K562 (cell line): ENCODE measurements around the gene DNAJC8. TPM values are rescaled to one million over a fixed set of nuclear protein-coding genes. Genes with fewer than 3 reads are reported as not detected.
A peak's percentile ranks its signal among the peaks of the same experiment; 100 is the strongest.

ENCODE experiments used
- ATAC-seq: fragments of 200-7000 bp; cut with Tn5 transposase; 3 replicates; pipeline ENCODE4 v1.9.1; 2020; ENCODE audit warnings: moderate library complexity
- BruUV-seq: library from RNA; stranded (reverse); fragments of 400-500 nt; replicated peaks from 2 replicates; lab custom pipeline; 2021; lab: Mats Ljungman, UMichigan
- CTCF ChIA-PET: fragments of 300-600 bp; formaldehyde crosslinking; extraction: SDS; loops from one replicate; lab custom pipeline; 2021; ENCODE audit warnings: low intra/inter-chr PET ratio; lab: Yijun Ruan, JAX
- POLR2A ChIA-PET: fragments of 300-600, 350-650 bp; sonication (Branson Sonifier 250); formaldehyde crosslinking; extraction: SDS; loops from one replicate; lab custom pipeline; 2021; ENCODE audit warnings: antibody characterized with exemption, inconsistent platforms; lab: Yijun Ruan, JAX
- DNase-seq, 4 experiments: peaks; one replicate each; pipeline versions ENCODE4 v3.0.0 to v3.0.0-alpha.2; 2011 to 2018; ENCODE audit warnings: low spot score in 3 of 4, mixed read lengths in 3 of 4; ENCODE audit errors: extremely low read depth in 1 of 4
- FAIRE-seq: peaks from 2 replicates; lab custom pipeline; 2011; peaks lifted over from hg19 to GRCh38; lab: Jason Lieb, UNC
- H2AFZ ChIP-seq: 2 replicates; pipeline ENCODE4 v1.6.0; 2011; ENCODE audit warnings: low read depth, low read length, control low read depth, inconsistent platforms
- H3K27ac ChIP-seq: fragments of 200-600 bp; 3 replicates; pipeline ENCODE4 v1.8.0; 2011; ENCODE audit warnings: low read depth, mild to moderate bottlenecking, control low read depth, inconsistent platforms, low read length, moderate library complexity, mixed read lengths; ENCODE audit errors: extremely low read depth
- H3K27me3 ChIP-seq, 2 experiments: fragments of 300-600 bp in 1 of 2; 2 replicates in 1 of 2; 3 replicates in 1 of 2; pipeline versions ENCODE4 v1.6.0 to v1.8.0; 2011; ENCODE audit warnings: inconsistent platforms in 2 of 2, low read length in 2 of 2, mild to moderate bottlenecking in 1 of 2, mixed read lengths in 1 of 2, moderate library complexity in 1 of 2; ENCODE audit not compliant: control insufficient read depth in 2 of 2, insufficient read depth in 2 of 2
- H3K36me3 ChIP-seq: fragments of 300-600 bp; 3 replicates; pipeline ENCODE4 v1.8.0; 2011; ENCODE audit warnings: mild to moderate bottlenecking, low read length, inconsistent platforms; ENCODE audit not compliant: control insufficient read depth, insufficient read depth
- H3K4me1 ChIP-seq, 2 experiments: fragments of 200-600 bp in 1 of 2; replicated peaks in 1 of 2; 2 replicates in 1 of 2; 3 replicates in 1 of 2; pipeline versions ENCODE4 v1.5.1 to v1.8.0; 2011; ENCODE audit warnings: inconsistent platforms in 2 of 2, low read length in 2 of 2, mild to moderate bottlenecking in 1 of 2, mixed read lengths in 1 of 2, moderate library complexity in 1 of 2; ENCODE audit not compliant: control insufficient read depth in 2 of 2, insufficient read depth in 2 of 2
- H3K4me2 ChIP-seq: 2 replicates; pipeline ENCODE4 v1.6.1; 2011; ENCODE audit warnings: low read length, control low read depth, inconsistent platforms, mixed read lengths; ENCODE audit not compliant: insufficient read depth
- H3K4me3 ChIP-seq: fragments of 200-600 bp; sonication (generic), shearing (Covaris generic); 2 replicates; pipeline ENCODE4 v1.5.1; 2016; ENCODE audit warnings: control low read depth, inconsistent platforms
- H3K79me2 ChIP-seq: fragments of 200-600 bp; 3 replicates; pipeline ENCODE4 v1.8.0; 2011; ENCODE audit warnings: low read length, inconsistent platforms; ENCODE audit not compliant: control insufficient read depth, insufficient read depth
- H3K9ac ChIP-seq, 2 experiments: 2 replicates each; pipeline versions ENCODE4 v1.6.0 to v1.6.1; 2011; ENCODE audit warnings: low read depth in 2 of 2, low read length in 2 of 2, control low read depth in 1 of 2, inconsistent platforms in 1 of 2, mild to moderate bottlenecking in 1 of 2, mixed read lengths in 1 of 2; ENCODE audit not compliant: insufficient read depth in 1 of 2
- H3K9me1 ChIP-seq: one replicate; pipeline ENCODE4 v1.6.0; 2011; ENCODE audit warnings: inconsistent platforms, mild to moderate bottlenecking, low read length, moderate library complexity; ENCODE audit not compliant: control insufficient read depth, insufficient read depth
- H3K9me3 ChIP-seq: replicated peaks from 2 replicates; pipeline ENCODE4 v1.5.1; 2011; ENCODE audit warnings: low read depth, low read length, inconsistent platforms; ENCODE audit not compliant: control insufficient read depth, insufficient read depth
- H4K20me1 ChIP-seq: replicated peaks from 2 replicates; pipeline ENCODE4 v1.6.1; 2011; ENCODE audit warnings: low read length, inconsistent platforms, mixed read lengths; ENCODE audit not compliant: control insufficient read depth, insufficient read depth
- FOXJ2 ChIP-seq: fragments of 200-800 bp; sonication (Bioruptor generic); IDR thresholded peaks from 2 replicates; pipeline ENCODE4 v1.6.1; 2016; ENCODE audit warnings: missing genetic modification characterization, missing compliant biosample characterization
- GABPB1 ChIP-seq: sonication (generic); formaldehyde crosslinking; IDR thresholded peaks from 2 replicates; pipeline ENCODE4 v1.8.0; 2022; ENCODE audit warnings: mild to moderate bottlenecking, missing genetic modification reagents
- L3MBTL2 ChIP-seq: fragments of 450-650 bp; IDR thresholded peaks from 2 replicates; pipeline ENCODE4 v1.6.1; 2016; ENCODE audit warnings: mild to moderate bottlenecking, moderate library complexity
- RBBP5 ChIP-seq: fragments of 200-600 bp; sonication (generic); IDR thresholded peaks from 2 replicates; pipeline ENCODE4 v1.6.1; 2012; ENCODE audit warnings: borderline replicate concordance, mild to moderate bottlenecking, low read length, control low read depth, inconsistent platforms; ENCODE audit not compliant: insufficient read depth, poor library complexity, severe bottlenecking
- RBM22 ChIP-seq: fragments of 200-400 bp; formaldehyde crosslinking; IDR thresholded peaks from 2 replicates; pipeline ENCODE4 v1.6.1; 2018; ENCODE audit warnings: low read length, low read depth; ENCODE audit not compliant: poor library complexity, severe bottlenecking
- STAT5B ChIP-seq: fragments of 250-450 bp; sonication (Bioruptor Pico); IDR thresholded peaks from 2 replicates; pipeline ENCODE4 v1.8.0; 2021; ENCODE audit warnings: mild to moderate bottlenecking, inconsistent platforms
- VEZF1 ChIP-seq: fragments of 200-800 bp; sonication (Bioruptor generic); IDR thresholded peaks from 2 replicates; pipeline ENCODE4 v1.6.1; 2017; ENCODE audit warnings: missing genetic modification characterization, missing compliant biosample characterization
- WGBS: fragments of 100-300 bp; shearing (Covaris generic); methylation state at CpG from one replicate; pipeline ENCODE4 v1.1.6; 2016; ENCODE audit warnings: low coverage, mixed read lengths; ENCODE audit not compliant: insufficient coverage; ENCODE audit errors: missing lambda C conversion rate; 5-methylcytosine and 5-hydroxymethylcytosine counted together
- in situ Hi-C: fragments of 300-500 bp; cut with MboI; formaldehyde crosslinking; loops from 4 replicates; pipeline ENCODE4 v1.15.0; 2018; ENCODE audit warnings: inconsistent platforms, mixed read lengths
- intact Hi-C: fragments of 100-400 bp; cut with micrococcal nuclease; formaldehyde crosslinking; loops from 2 replicates; pipeline ENCODE4 v1.14.2; 2022
- polyA plus RNA-seq, 8 experiments: library from polyadenylated mRNA; depleted of rRNA in 4 of 8; stranded (reverse) in 5 of 8; unstranded in 3 of 8; fragments of >200 nt; fragmentation: Nextera tagmentation in 2 of 8; fragmentation: Illumina TruSeq in 1 of 8; extraction: Ambion mirVana in 2 of 8; extraction: Trizol in 1 of 8; gene quantifications; 2 replicates each; pipeline versions ENCODE4 v1.2.1 to v1.2.3, GENCODE V29; 2011 to 2014; ENCODE audit warnings: inconsistent platforms in 1 of 8, missing spikeins in 1 of 8
- total RNA-seq, 7 experiments: library from RNA; depleted of rRNA in 6 of 7; stranded (reverse); fragments of >200 nt in 6 of 7; fragmentation: Illumina TruSeq in 2 of 7; extraction: Trizol in 2 of 7; gene quantifications; 2 replicates each; pipeline versions ENCODE4 v1.2.1 to v1.2.3, GENCODE V29; 2011 to 2021; ENCODE audit warnings: low replicate concordance in 1 of 7
- TF ChIP-seq, protein P1 (sequence below), 3 experiments: fragments of 200-800 bp in 1 of 3; sonication (Bioruptor generic) in 1 of 3; sonication (generic) in 1 of 3; formaldehyde crosslinking in 1 of 3; IDR thresholded peaks; 2 replicates each; pipeline versions ENCODE4 v1.6.1 to v1.8.0; 2016 to 2022; ENCODE audit warnings: mild to moderate bottlenecking in 2 of 3, missing compliant biosample characterization in 2 of 3, missing genetic modification characterization in 2 of 3, missing genetic modification reagents in 1 of 3
- TF ChIP-seq, protein P2 (sequence below), 2 experiments: fragments of 450-650 bp in 1 of 2; sonication (generic) in 1 of 2; formaldehyde crosslinking in 1 of 2; IDR thresholded peaks in 1 of 2; conservative IDR thresholded peaks in 1 of 2; 2 replicates each; pipeline versions ENCODE4 v1.6.1 to v1.8.1; 2016 to 2023; ENCODE audit warnings: mild to moderate bottlenecking in 2 of 2, moderate library complexity in 2 of 2, inconsistent platforms in 1 of 2, missing genetic modification reagents in 1 of 2

The DNAJC8 gene
- total and polyA plus RNA-seq, 9 of the 15 experiments (the other 6 are each of a cell fraction or from before 2014, with no cell fraction given), result 143 to 508 (median 209) TPM

DNA sequence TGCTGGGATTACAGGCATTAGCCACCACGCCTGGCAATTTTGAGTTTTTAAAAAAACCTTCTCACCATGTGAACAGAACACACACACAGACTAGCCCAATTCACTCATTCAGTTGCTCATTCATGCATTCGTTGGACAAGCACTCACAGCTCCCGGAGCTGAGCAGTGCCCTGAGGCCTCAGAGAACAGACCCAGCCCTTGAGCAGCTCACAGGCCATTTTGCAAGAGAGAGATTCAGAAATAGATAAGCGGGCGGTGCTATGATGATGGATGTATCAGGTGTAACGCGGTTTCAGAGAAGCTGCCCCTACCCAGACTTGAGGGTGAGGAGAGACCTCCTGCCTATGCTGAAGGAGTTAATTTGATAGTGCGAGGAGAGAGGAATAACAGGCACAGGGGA lies 74.9 kb downstream of the DNAJC8 start (continued):
- TF ChIP-seq VEZF1 (CRISPR knock-in tag) (no peak), STAT5B (CRISPR knock-in tag) (no peak)
- TF ChIP-seq, protein P1, sequence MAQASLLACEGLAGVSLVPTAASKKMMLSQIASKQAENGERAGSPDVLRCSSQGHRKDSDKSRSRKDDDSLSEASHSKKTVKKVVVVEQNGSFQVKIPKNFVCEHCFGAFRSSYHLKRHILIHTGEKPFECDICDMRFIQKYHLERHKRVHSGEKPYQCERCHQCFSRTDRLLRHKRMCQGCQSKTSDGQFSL (CRISPR knock-in tag; IDR thresholded peaks at IDR 0.05), result no peak
- TF ChIP-seq, protein P1 (tag; IDR thresholded peaks at IDR 0.05), result no peak
- TF ChIP-seq, protein P2, sequence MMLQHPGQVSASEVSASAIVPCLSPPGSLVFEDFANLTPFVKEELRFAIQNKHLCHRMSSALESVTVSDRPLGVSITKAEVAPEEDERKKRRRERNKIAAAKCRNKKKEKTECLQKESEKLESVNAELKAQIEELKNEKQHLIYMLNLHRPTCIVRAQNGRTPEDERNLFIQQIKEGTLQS (IDR thresholded peaks at IDR 0.05), result no peak
- TF ChIP-seq, protein P2 (CRISPR knock-in tag; conservative IDR thresholded peaks at IDR 0.05), result no peak
- TF ChIP-seq, all 486 proteins: peak for 4

- H3K9me1 ChIP-seq, result no peaks in the 10 kb centered on the region
- in situ Hi-C loops, result no loop called here
- no peak overlapping the region for H2AFZ ChIP-seq
- DNase-seq, result no peak
- no peaks in the 10 kb centered on the region for H3K27me3 ChIP-seq
- H3K79me2 ChIP-seq, result no peaks in the 10 kb centered on the region
- peaks cover 19 to 20% of the 10 kb centered on the region in 2 experiments for H3K4me1 ChIP-seq
- no peak overlapping the region for H3K4me3 ChIP-seq
- H3K9ac ChIP-seq, result 0 out of 4 replicates have a peak overlapping the region, but pooled peaks of 1 of the 2 experiments have one; percentile 6
- H3K4me2 ChIP-seq, result no peak overlapping the region
- POLR2A ChIA-PET, result no interaction called here
- H3K27ac ChIP-seq, result no peak overlapping the region
- intact Hi-C loops, result no loop called here
- ATAC-seq, result no peak
- H4K20me1 ChIP-seq, result no peaks in the 10 kb centered on the region
- no TSS peak for BruUV-seq
- 80% methylated on average over 4 of the region's 4 CpGs for WGBS
- FAIRE-seq, result no peak
- CTCF ChIA-PET, result no interaction called here
- no peaks in the 10 kb centered on the region for H3K9me3 ChIP-seq
- no peak for TF ChIP-seq RBM22
- no peak for TF ChIP-seq FOXJ2 (tag)
- no peak for TF ChIP-seq GABPB1 (CRISPR knock-in tag)
- no peak for TF ChIP-seq L3MBTL2
- no peak for TF ChIP-seq RBBP5
- H3K36me3 ChIP-seq, result no peaks in the 10 kb centered on the region
Observed at GRCh38 chr1:28156821-28157220, 76.0 kb downstream of the DNAJC8 start.
